NOMO-1 (cell line): Measurements from ENCODE around the gene TBC1D2B.
A peak's percentile ranks its signal among the peaks of the same experiment; 100 is the strongest.

Source experiments
- DNase-seq, 2 experiments: peaks; one replicate each; lab custom pipeline; 2025; ENCODE audit not compliant: unreplicated experiment in 2 of 2; lab: John Stamatoyannopoulos, UW

The TBC1D2B gene

GRCh38 chr15:78098131-78098755 lies 20.7 kb upstream of the TBC1D2B start:
- no peak for DNase-seq

GRCh38 chr15:78097667-78098066 lies 20.2 kb upstream of the TBC1D2B start:
- DNase-seq = no peak

GRCh38 chr15:78093242-78094020 lies 15.9 kb upstream of the TBC1D2B start:
- DNase-seq = no peak

GRCh38 chr15:78092261-78093041 lies 14.9 kb upstream of the TBC1D2B start, which contains the start of gene SH2D7:
SH2D7 (plus strand) TSS chr15:78092561; CDS start chr15:78092585, 24 bp downstream.
- DNase-seq = no peak

GRCh38 chr15:78090422-78091063 lies 13.0 kb upstream of the TBC1D2B start:
- no peak for DNase-seq

- DNase-seq = no peak
Observed at GRCh38 chr15:78088773-78089080, 11.2 kb upstream of the TBC1D2B start.

- DNase-seq = peak; percentile 64 to 83
Observed at GRCh38 chr15:78087951-78088772, 10.7 kb upstream of the TBC1D2B start.

- DNase-seq = no peak
Observed at GRCh38 chr15:78085928-78086327, 8.4 kb upstream of the TBC1D2B start.

GRCh38 chr15:78084449-78084750 lies 6.9 kb upstream of the TBC1D2B start:
- DNase-seq = no peak

- no peak for DNase-seq
Observed at GRCh38 chr15:78083687-78084448, 6.4 kb upstream of the TBC1D2B start.

- no peak for DNase-seq
Observed at GRCh38 chr15:78083186-78083585, 5.7 kb upstream of the TBC1D2B start.

- DNase-seq = no peak
Observed at GRCh38 chr15:78082743-78083110, 5.2 kb upstream of the TBC1D2B start.

- no peak for DNase-seq
Observed at GRCh38 chr15:78082106-78082742, 4.7 kb upstream of the TBC1D2B start.

GRCh38 chr15:78080088-78080460 lies 2.6 kb upstream of the TBC1D2B start:
- DNase-seq = no peak

- DNase-seq = no peak
Observed at GRCh38 chr15:78079298-78080087, 2.0 kb upstream of the TBC1D2B start.

GRCh38 chr15:78077871-78078210 lies 330 bp upstream of the TBC1D2B start:
- no peak for DNase-seq

GRCh38 chr15:78076231-78077052 lies 1.1 kb downstream of the TBC1D2B start:
- DNase-seq = no peak
